Gastrocnemius medialis (tissue), 4 donors: ENCODE data around the gene TSNAX. TPM values are rescaled to one million over a fixed set of nuclear protein-coding genes. Genes with fewer than 3 reads are reported as not detected.

Experiments
- ATAC-seq, 2 donors: fragments of 150-250 bp; one replicate each; pipeline ENCODE4 v1.9.1; 2016
- DNase-seq, 2 donors: peaks; one replicate each; pipeline ENCODE4 v3.0.0-alpha.2; 2019
- H3K27ac ChIP-seq, 4 donors: fragments of 200-600 bp; sonication (generic); 1 replicate in 1 of 4; 2 replicates in 3 of 4; pipeline ENCODE4 v1.5.1; 2016 to 2018; ENCODE audit warnings: mild to moderate bottlenecking in 2 of 4, moderate library complexity in 1 of 4
- H3K27me3 ChIP-seq, 3 donors: fragments of 200-600 bp; sonication (generic) in 2 of 3; 1 replicate in 1 of 3; 2 replicates in 2 of 3; pipeline versions ENCODE4 v1.5.1 to v1.6.0; 2016 to 2019; ENCODE audit warnings: mild to moderate bottlenecking in 1 of 3, moderate library complexity in 1 of 3
- H3K36me3 ChIP-seq, 2 donors: fragments of 200-600 bp; sonication (generic) in 1 of 2; one replicate each; pipeline ENCODE4 v1.5.1; 2017 to 2018
- H3K4me1 ChIP-seq, 2 donors: fragments of 200-600 bp; sonication (generic) in 1 of 2; one replicate each; pipeline ENCODE4 v1.5.1; 2016 to 2017; ENCODE audit warnings: mild to moderate bottlenecking in 2 of 2
- H3K4me3 ChIP-seq, 4 donors: fragments of 200-600 bp; sonication (generic) in 3 of 4; 1 replicate in 1 of 4; 2 replicates in 3 of 4; pipeline ENCODE4 v1.5.1; 2016 to 2019; ENCODE audit warnings: mild to moderate bottlenecking in 2 of 4
- H3K9me3 ChIP-seq, 3 donors: fragments of 200-600 bp; sonication (generic) in 2 of 3; 1 replicate in 1 of 3; 2 replicates in 2 of 3; pipeline ENCODE4 v1.5.1; 2016 to 2019
- POLR2A ChIP-seq, 2 donors: fragments of 450-650 bp; IDR thresholded peaks; one replicate each; pipeline ENCODE4 v1.6.1; 2017; ENCODE audit warnings: antibody characterized with exemption in 2 of 2, mild to moderate bottlenecking in 2 of 2, moderate library complexity in 2 of 2
- in situ Hi-C, 4 donors: fragments of 200-750 bp; cut with MboI; loops; one replicate each; pipeline versions ENCODE4 v1.15.0 to v1.8.0; 2017; ENCODE audit warnings: low sequenced_read_pairs in 4 of 4
- intact Hi-C: fragments of 100-400 bp; cut with DNase I; formaldehyde crosslinking; loops from one replicate; pipeline ENCODE4 v1.15.1; 2023; ENCODE audit warnings: low total_unique reads
- total RNA-seq, 4 donors: library from RNA; depleted of rRNA; stranded (reverse); fragments of >200 nt; gene quantifications; one replicate each; pipeline versions ENCODE4 v1.1.0 to v1.2.3, GENCODE V29; 2016
- TF ChIP-seq, protein P1 (sequence below), 5 experiments: fragments of 450-650 bp in 3 of 5; fragments of 200-600 bp in 2 of 5; sonication (generic) in 2 of 5; IDR thresholded peaks in 4 of 5; conservative IDR thresholded peaks in 1 of 5; 1 replicate in 4 of 5; 2 replicates in 1 of 5; pipeline ENCODE4 v1.5.1; 2016 to 2019; ENCODE audit warnings: antibody characterized with exemption in 5 of 5, mild to moderate bottlenecking in 3 of 5, moderate library complexity in 3 of 5

TSNAX gene
- total RNA-seq, 4 donors from 2014 or later = 47.8 to 84.2 (median 77.8) TPM

DNA sequence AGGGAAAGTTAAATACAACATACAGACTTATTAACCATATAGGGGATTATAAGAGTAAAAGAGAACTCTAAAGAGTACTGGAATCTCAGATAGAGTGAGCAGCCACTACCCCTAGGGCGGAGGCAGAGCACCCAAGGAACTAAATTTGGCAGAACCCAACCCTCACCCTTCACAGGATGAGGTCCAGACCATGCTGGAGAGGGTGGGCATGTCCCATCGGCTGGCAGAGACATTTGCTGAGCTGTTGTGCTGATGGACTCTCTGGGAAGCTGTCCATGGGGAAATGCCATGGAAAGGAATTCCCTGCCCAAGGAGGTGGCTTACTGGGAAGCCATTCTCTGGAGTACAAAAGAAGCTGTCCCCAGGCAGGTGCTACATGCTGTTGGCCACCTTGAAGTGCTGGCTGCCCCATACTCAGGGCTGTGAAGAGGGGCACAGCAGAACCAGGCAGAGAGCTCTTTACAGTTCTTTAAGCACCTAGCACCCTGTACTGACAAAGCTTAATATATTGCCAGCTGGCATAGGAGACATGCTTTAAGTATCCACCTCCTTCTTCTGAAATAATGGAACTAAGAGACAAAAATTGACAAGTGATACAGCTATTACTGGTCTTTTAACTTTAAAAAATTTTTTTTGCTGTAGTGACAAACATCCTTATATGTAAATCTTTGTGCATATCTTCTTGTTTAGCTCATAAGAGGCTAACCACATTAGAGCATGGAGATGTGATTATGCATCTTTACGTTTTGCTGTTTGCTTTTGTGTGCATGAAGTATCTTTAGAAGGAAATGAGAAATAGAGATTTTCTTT, 29.6 kb downstream of the TSNAX start:
- H3K4me3 ChIP-seq = no peak overlapping the region
- DNase-seq = no peak
- ATAC-seq = peak in 1 of 2 donors; percentile 44
- peaks cover 7 to 20% of the 10 kb centered on the region in 2 donors for H3K4me1 ChIP-seq
- peaks cover 0 to 21% of the 10 kb centered on the region in 2 donors for H3K36me3 ChIP-seq
- H3K27me3 ChIP-seq = no peaks in the 10 kb centered on the region
- intact Hi-C loops = no loop called here
- TF ChIP-seq, protein P1, sequence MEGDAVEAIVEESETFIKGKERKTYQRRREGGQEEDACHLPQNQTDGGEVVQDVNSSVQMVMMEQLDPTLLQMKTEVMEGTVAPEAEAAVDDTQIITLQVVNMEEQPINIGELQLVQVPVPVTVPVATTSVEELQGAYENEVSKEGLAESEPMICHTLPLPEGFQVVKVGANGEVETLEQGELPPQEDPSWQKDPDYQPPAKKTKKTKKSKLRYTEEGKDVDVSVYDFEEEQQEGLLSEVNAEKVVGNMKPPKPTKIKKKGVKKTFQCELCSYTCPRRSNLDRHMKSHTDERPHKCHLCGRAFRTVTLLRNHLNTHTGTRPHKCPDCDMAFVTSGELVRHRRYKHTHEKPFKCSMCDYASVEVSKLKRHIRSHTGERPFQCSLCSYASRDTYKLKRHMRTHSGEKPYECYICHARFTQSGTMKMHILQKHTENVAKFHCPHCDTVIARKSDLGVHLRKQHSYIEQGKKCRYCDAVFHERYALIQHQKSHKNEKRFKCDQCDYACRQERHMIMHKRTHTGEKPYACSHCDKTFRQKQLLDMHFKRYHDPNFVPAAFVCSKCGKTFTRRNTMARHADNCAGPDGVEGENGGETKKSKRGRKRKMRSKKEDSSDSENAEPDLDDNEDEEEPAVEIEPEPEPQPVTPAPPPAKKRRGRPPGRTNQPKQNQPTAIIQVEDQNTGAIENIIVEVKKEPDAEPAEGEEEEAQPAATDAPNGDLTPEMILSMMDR (IDR thresholded peaks at IDR 0.05 in 4 of 5, conservative IDR thresholded peaks at IDR 0.05 in 1 of 5) = no peak
- TF ChIP-seq POLR2A (IDR thresholded peaks at IDR 0.05) = no peak
- H3K27ac ChIP-seq = peak overlapping the region; percentile 11 to 55 (median 42)
- no peaks in the 10 kb centered on the region for H3K9me3 ChIP-seq
- in situ Hi-C loops = no loop called here

DNA sequence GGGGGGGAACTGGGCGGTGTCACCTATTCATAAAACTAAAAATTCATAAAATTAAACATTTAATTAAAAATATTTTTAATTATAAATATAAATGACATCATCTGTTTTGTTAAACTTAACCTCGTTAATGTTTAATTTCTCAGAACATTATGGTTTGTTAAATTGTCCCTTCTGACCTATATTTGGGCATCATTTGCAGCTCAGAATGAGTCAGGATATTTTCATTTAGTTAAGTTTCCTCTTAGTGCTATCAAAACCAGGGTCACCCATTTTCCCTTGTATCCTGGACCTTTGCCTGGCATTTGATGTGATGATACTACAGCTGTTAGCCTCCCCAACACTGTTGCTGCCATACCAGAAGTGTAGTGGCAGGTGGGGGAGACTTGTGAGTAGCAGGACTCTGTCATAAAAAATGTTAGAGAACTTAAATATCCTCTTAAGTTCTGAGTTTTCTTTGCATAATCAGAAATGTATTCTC, 30.3 kb downstream of the TSNAX start:
- ATAC-seq (no peak), DNase-seq (no peak)
- Histone ChIP-seq H3K27ac (peak overlapping the region in 2 of 4 donors; percentile 44 to 47), H3K36me3 (peaks cover 0 to 26% of the 10 kb centered on the region in 2 donors), H3K9me3 (no peaks in the 10 kb centered on the region), H3K4me3 (no peak overlapping the region), H3K27me3 (no peaks in the 10 kb centered on the region), H3K4me1 (peaks cover 7 to 20% of the 10 kb centered on the region in 2 donors)
- no peak for TF ChIP-seq POLR2A (IDR thresholded peaks at IDR 0.05)
- TF ChIP-seq, protein P1 (IDR thresholded peaks at IDR 0.05 in 4 of 5, conservative IDR thresholded peaks at IDR 0.05 in 1 of 5) = no peak
- intact Hi-C loops (no loop called here), in situ Hi-C loops (no loop called here)

DNA sequence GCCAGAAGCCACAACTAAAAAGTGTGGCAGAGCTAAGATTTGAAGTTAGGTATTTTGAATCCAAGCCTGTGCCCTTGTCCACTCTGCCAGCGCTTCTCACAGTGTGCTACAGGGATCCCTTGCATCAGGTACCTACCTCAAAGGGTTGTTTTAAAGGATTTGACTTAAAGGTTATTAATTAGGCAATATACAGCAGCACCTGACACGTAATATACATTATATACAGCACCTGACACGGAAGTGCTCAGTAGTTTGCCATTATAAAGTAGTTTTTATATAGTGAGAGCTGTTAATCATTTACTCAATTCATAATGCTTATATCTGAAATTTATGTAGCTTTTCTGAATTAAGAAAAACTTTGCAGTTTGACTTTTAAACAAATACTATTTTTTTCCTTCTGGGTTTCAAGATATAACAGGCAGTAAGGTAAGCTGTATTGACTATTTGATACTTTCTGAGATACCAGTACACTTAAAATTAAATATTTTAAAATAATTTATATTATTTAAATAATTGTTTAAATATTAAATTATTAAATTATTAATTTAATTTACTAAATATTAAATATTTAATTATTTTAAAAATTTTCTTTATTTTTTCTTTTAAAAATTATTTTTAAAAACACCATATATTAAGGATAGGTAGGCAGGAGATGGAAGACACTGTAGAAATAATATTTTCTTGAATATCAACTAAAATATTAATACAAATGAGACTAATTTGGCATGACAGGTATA, 33.3 kb downstream of the TSNAX start:
- Histone ChIP-seq H3K27me3 (no peaks in the 10 kb centered on the region), H3K4me1 (peaks cover 7 to 17% of the 10 kb centered on the region in 2 donors), H3K27ac (no peak overlapping the region), H3K36me3 (peaks cover 0 to 42% of the 10 kb centered on the region in 2 donors), H3K4me3 (no peak overlapping the region), H3K9me3 (no peaks in the 10 kb centered on the region)
- TF ChIP-seq, protein P1 (IDR thresholded peaks at IDR 0.05 in 4 of 5, conservative IDR thresholded peaks at IDR 0.05 in 1 of 5) = no peak
- TF ChIP-seq POLR2A (IDR thresholded peaks at IDR 0.05) = no peak
- intact Hi-C loops = no loop called here
- in situ Hi-C loops = no loop called here
- no peak for DNase-seq
- no peak for ATAC-seq

DNA sequence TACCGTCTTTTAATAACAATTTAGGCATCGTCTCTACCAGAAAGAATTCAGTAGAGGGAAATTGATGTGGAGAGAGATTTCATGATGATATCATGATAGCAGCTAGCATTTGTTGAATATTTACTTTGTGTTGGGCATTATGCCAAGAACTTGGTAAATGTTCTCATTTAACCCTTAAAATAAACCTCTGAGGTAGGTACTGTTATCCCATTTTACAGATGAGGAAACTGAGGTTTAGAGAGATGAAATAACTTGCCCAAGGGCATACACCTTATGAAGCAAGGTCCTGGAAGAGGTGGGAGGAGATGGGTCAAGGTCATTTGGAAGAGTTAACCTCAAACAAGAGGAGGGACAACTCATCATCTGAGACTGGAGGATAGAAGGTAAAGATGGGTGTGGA, 34.8 kb downstream of the TSNAX start:
- H3K9me3 ChIP-seq = no peaks in the 10 kb centered on the region
- no peak for DNase-seq
- H3K27ac ChIP-seq = no peak overlapping the region
- intact Hi-C loops (no loop called here), in situ Hi-C loops (no loop called here)
- H3K36me3 ChIP-seq = peaks cover 0 to 52% of the 10 kb centered on the region in 2 donors
- TF ChIP-seq POLR2A (IDR thresholded peaks at IDR 0.05) = no peak
- TF ChIP-seq, protein P1 (IDR thresholded peaks at IDR 0.05 in 4 of 5, conservative IDR thresholded peaks at IDR 0.05 in 1 of 5) = no peak
- H3K4me1 ChIP-seq = peaks cover 0 to 6% of the 10 kb centered on the region in 2 donors
- ATAC-seq = no peak
- H3K27me3 ChIP-seq = no peaks in the 10 kb centered on the region
- H3K4me3 ChIP-seq = no peak overlapping the region
